ENCODE measurements around the gene MRC1.

- no peak for TF ChIP-seq CTCF (IDR thresholded peaks at IDR 0.05)
- no peak for TF ChIP-seq EP300 (IDR thresholded peaks at IDR 0.05)
These were observed 141.6 kb downstream of the MRC1 start for GRCh38 chr10:17950726-17951125.

All from gastroesophageal sphincter (tissue), 3 donors.